K562 (cell line): ENCODE data around the gene ALG14. TPM values are rescaled to one million over a fixed set of nuclear protein-coding genes. Genes with fewer than 3 reads are reported as not detected.

Source experiments
- CREM ChIP-seq: IDR thresholded peaks from 2 replicates; pipeline ENCODE4 v1.6.1; 2014; ENCODE audit warnings: antibody characterized with exemption, low read depth
- E2F5 ChIP-seq: sonication (generic); formaldehyde crosslinking; IDR thresholded peaks from 2 replicates; pipeline ENCODE4 v1.8.0; 2022; ENCODE audit warnings: mild to moderate bottlenecking, missing genetic modification reagents
- ESRRB ChIP-seq: fragments of 250-450 bp; sonication (Bioruptor Pico); IDR thresholded peaks from 2 replicates; pipeline ENCODE4 v1.5.0; 2020; ENCODE audit warnings: mild to moderate bottlenecking, moderate library complexity, borderline replicate concordance
- NKRF ChIP-seq: fragments of 450-650 bp; IDR thresholded peaks from 2 replicates; pipeline ENCODE4 v1.6.1; 2016; ENCODE audit warnings: borderline replicate concordance
- RAD21 ChIP-seq, 2 experiments: fragments of 250-450 bp in 1 of 2; fragments of 450-650 bp in 1 of 2; sonication (Bioruptor Pico) in 1 of 2; formaldehyde crosslinking in 1 of 2; IDR thresholded peaks in 1 of 2; conservative IDR thresholded peaks in 1 of 2; 2 replicates each; pipeline versions ENCODE4 v1.4.0 to v1.8.0; 2020 to 2022; ENCODE audit warnings: mild to moderate bottlenecking in 2 of 2, moderate library complexity in 1 of 2
- RB1 ChIP-seq: fragments of 450-650 bp; IDR thresholded peaks from 2 replicates; pipeline ENCODE4 v1.6.1; 2017; ENCODE audit warnings: low read depth, mild to moderate bottlenecking
- RBFOX2 ChIP-seq: fragments of 200-400 bp; formaldehyde crosslinking; IDR thresholded peaks from 2 replicates; pipeline ENCODE4 v1.6.1; 2017; ENCODE audit warnings: low read depth, mild to moderate bottlenecking, low read length, moderate library complexity
- RNF2 ChIP-seq: sonication (generic); IDR thresholded peaks from 2 replicates; pipeline ENCODE4 v1.6.1; 2016
- SMAD4 ChIP-seq: fragments of 250-450 bp; sonication (Bioruptor Pico); conservative IDR thresholded peaks from 2 replicates; pipeline ENCODE4 v1.8.0; 2021; ENCODE audit warnings: inconsistent platforms, mild to moderate bottlenecking, moderate library complexity
- TEAD1 ChIP-seq, 2 experiments: fragments of 450-650 bp in 1 of 2; sonication (generic) in 1 of 2; formaldehyde crosslinking; IDR thresholded peaks; 2 replicates each; pipeline versions ENCODE4 v1.4.0 to v1.8.0; 2020 to 2022; ENCODE audit warnings: mild to moderate bottlenecking in 2 of 2, missing genetic modification reagents in 1 of 2
- THAP12 ChIP-seq: fragments of 250-450 bp; sonication (Bioruptor Pico); IDR thresholded peaks from 2 replicates; pipeline ENCODE4 v1.9.0; 2021; ENCODE audit warnings: mild to moderate bottlenecking, inconsistent platforms
- UBTF ChIP-seq, 2 experiments: IDR thresholded peaks; 2 replicates each; pipeline ENCODE4 v1.6.1; 2012; ENCODE audit warnings: improper control_type of control experiment in 2 of 2, low read depth in 2 of 2, low read length in 2 of 2, borderline replicate concordance in 1 of 2
- ZMIZ1 ChIP-seq, 2 experiments: fragments of 150-350 bp in 1 of 2; IDR thresholded peaks; 2 replicates each; pipeline ENCODE4 v1.6.1; 2012 to 2016; ENCODE audit warnings: low read depth in 2 of 2, low read length in 2 of 2, mild to moderate bottlenecking in 1 of 2, moderate library complexity in 1 of 2
- ZNF354B ChIP-seq: fragments of 250-450 bp; sonication (Bioruptor Pico); IDR thresholded peaks from 2 replicates; pipeline ENCODE4 v1.4.0; 2020
- polyA plus RNA-seq, 8 experiments: library from polyadenylated mRNA; depleted of rRNA in 4 of 8; stranded (reverse) in 5 of 8; unstranded in 3 of 8; fragments of >200 nt; fragmentation: Nextera tagmentation in 2 of 8; fragmentation: Illumina TruSeq in 1 of 8; extraction: Ambion mirVana in 2 of 8; extraction: Trizol in 1 of 8; gene quantifications; 2 replicates each; pipeline versions ENCODE4 v1.2.1 to v1.2.3, GENCODE V29; 2011 to 2014; ENCODE audit warnings: inconsistent platforms in 1 of 8, missing spikeins in 1 of 8
- total RNA-seq, 7 experiments: library from RNA; depleted of rRNA in 6 of 7; stranded (reverse); fragments of >200 nt in 6 of 7; fragmentation: Illumina TruSeq in 2 of 7; extraction: Trizol in 2 of 7; gene quantifications; 2 replicates each; pipeline versions ENCODE4 v1.2.1 to v1.2.3, GENCODE V29; 2011 to 2021; ENCODE audit warnings: low replicate concordance in 1 of 7

ALG14 gene
- total and polyA plus RNA-seq, 9 of the 15 experiments (the other 6 are each of a cell fraction or from before 2014, with no cell fraction given), result 2.8 to 16.2 (median 4.9) TPM

- TF ChIP-seq UBTF (IDR thresholded peaks at IDR 0.05; ENCODE audit: borderline replicate concordance in 1 of 2, low read depth in 2 of 2, low read length in 2 of 2) (peak in 1 of 2 experiments; percentile 51; a peak in 1 of 4 replicates), RAD21 (CRISPR knock-in tag; conservative IDR thresholded peaks at IDR 0.05 in 1 of 2, IDR thresholded peaks at IDR 0.05 in 1 of 2) (peak in 1 of 2 experiments; percentile 26; a peak in 1 of 4 replicates), NKRF (no peak), RB1 (peak; percentile 15; the same call in 1 of the 2 replicates), RBFOX2 (peak; percentile 80), CREM (no peak), RNF2 (no peak), ESRRB (no peak), THAP12 (CRISPR knock-in tag) (0 out of 2 replicates have a peak, but pooled peaks have one; percentile 35), TEAD1 (CRISPR knock-in tag; IDR thresholded peaks at IDR 0.05) (no peak), E2F5 (CRISPR knock-in tag) (no peak), SMAD4 (CRISPR knock-in tag) (peak; percentile 77), ZNF354B (CRISPR knock-in tag) (no peak), ZMIZ1 (IDR thresholded peaks at IDR 0.05; ENCODE audit: low read depth in 2 of 2, low read length in 2 of 2) (no peak)
Measured at GRCh38 chr1:95117207-95118066, 44.7 kb upstream of the ALG14 start, which contains the start of gene TLCD4 (continued).
